ENCODE measurements around the gene TMEM179.

Gene TMEM179

DNA sequence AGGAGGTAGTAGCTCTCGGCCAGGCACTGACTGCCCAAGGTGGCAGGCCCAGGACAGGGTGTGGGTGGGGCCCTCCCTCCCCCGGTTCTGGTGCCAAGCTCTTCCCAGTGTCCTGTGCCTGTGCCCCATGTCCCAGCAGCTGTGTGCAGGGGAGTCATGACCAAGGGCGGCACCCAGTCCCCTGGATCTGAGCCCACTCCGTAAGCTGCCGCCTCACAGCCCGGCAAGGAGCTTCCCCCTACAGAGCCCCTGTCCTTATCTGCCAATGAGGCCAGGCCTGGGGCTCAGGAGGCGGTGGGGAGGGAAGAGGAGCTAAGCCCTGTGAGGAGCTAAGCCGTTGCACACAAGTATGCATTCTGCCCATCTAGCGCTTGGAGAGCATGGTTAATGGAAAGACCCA lies 30.6 kb downstream of the TMEM179 start:
- peaks cover 0 to 4% of the 10 kb centered on the region in 2 donors for H3K27me3 ChIP-seq (ENCODE audit: control insufficient read depth in 1 of 2, insufficient read depth in 2 of 2, low read length in 2 of 2)
- no peak overlapping the region for H3K27ac ChIP-seq (ENCODE audit: low read depth, low read length)
- no peak overlapping the region for H3K4me3 ChIP-seq (ENCODE audit: low read depth in 1 of 2, low read length in 2 of 2)
- H3K36me3 ChIP-seq (ENCODE audit: control insufficient read depth in 1 of 2, insufficient read depth in 2 of 2, low read length in 2 of 2) = no peaks in the 10 kb centered on the region
- H3K4me1 ChIP-seq (ENCODE audit: control insufficient read depth in 1 of 2, insufficient read depth in 2 of 2, low read length in 2 of 2) = peaks cover 12 to 20% of the 10 kb centered on the region in 2 donors
- H3K9ac ChIP-seq (ENCODE audit: low read depth in 1 of 2, low read length in 2 of 2) = no peak overlapping the region
- H3K9me3 ChIP-seq (ENCODE audit: control insufficient read depth in 1 of 2, low read length in 2 of 2) = no peaks in the 10 kb centered on the region

DNA sequence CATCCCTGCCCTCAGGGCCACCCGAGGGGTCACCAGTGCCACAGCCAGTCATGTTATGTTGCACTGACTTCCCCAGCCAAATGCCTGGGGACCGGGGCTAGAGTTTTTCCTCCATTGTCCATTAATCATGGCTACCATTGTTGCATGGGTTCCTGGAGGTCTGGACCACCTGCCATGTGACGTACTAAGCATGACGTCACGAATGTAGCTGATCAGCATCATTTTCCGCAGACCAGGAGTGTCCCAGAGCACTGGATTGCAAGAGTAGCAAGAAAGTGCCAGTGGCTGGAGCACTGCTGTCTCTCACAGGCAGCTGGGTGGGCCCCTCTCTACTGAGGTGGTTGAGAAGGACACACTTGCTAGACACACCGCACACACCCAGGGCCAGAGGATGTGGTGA lies 31.9 kb downstream of the TMEM179 start:
- H3K36me3 ChIP-seq (ENCODE audit: control insufficient read depth in 1 of 2, insufficient read depth in 2 of 2, low read length in 2 of 2) = no peaks in the 10 kb centered on the region
- H3K27me3 ChIP-seq (ENCODE audit: control insufficient read depth in 1 of 2, insufficient read depth in 2 of 2, low read length in 2 of 2) = peaks cover 0 to 4% of the 10 kb centered on the region in 2 donors
- no peak overlapping the region for H3K9ac ChIP-seq (ENCODE audit: low read depth in 1 of 2, low read length in 2 of 2)
- no peak overlapping the region for H3K27ac ChIP-seq (ENCODE audit: low read depth, low read length)
- peaks cover 5 to 16% of the 10 kb centered on the region in 2 donors for H3K4me1 ChIP-seq (ENCODE audit: control insufficient read depth in 1 of 2, insufficient read depth in 2 of 2, low read length in 2 of 2)
- no peaks in the 10 kb centered on the region for H3K9me3 ChIP-seq (ENCODE audit: control insufficient read depth in 1 of 2, low read length in 2 of 2)
- no peak overlapping the region for H3K4me3 ChIP-seq (ENCODE audit: low read depth in 1 of 2, low read length in 2 of 2)

DNA sequence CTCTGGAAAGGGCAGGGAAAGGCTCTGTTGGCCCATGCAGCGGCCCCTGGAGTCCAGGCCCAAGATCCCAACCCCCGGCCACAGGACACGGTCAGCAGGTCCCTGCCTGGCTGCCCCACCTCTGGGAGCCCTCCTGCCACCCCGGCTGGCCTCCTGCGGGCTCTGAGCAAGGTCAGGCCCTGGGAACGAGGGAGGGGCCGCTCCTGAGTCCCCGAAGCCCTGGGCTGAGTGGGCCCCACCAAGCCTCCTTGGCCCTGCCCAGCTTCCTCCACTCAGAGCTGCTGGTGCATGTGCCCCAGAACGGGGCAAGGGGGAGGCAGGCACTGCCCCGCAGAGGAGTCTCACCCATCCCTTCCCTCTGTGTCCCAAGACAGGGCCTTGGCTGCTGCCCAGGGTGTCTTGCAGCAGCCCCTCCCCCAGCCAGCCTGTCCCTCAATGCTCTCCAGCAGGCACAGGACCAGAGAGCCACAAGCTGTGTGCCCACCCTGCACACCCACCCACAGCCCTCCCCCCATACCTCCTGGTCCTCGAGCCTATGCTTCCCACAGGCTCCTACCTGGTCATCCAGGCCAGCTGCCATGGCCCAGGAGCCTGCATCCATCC lies 32.4 kb downstream of the TMEM179 start:
- H3K4me1 ChIP-seq (ENCODE audit: control insufficient read depth in 1 of 2, insufficient read depth in 2 of 2, low read length in 2 of 2) = peaks cover 0 to 11% of the 10 kb centered on the region in 2 donors

DNA sequence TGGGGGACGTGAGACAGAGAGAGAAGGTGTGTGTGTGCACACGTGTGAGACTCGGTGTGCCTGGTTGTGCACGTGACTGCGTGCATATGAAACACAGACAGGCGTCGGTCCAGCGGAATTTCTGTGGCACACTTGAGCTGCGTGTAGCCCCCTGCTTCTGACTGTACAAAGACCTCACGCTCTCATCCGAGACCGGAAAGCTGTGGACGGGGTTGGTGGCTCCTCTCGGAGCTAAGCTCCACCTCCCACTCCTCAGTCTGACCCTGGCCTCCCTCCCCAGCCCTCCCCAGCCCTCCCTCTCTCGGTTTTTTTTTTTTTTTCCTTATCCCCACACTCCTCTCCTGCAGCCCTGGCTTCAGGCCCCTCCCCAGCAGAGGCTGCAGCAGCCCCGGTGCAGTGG lies 33.3 kb downstream of the TMEM179 start:
- Histone ChIP-seq H3K4me3 (ENCODE audit: low read depth in 1 of 2, low read length in 2 of 2) (no peak overlapping the region), H3K27me3 (ENCODE audit: control insufficient read depth in 1 of 2, insufficient read depth in 2 of 2, low read length in 2 of 2) (peaks cover 3 to 4% of the 10 kb centered on the region in 2 donors), H3K9me3 (ENCODE audit: control insufficient read depth in 1 of 2, low read length in 2 of 2) (no peaks in the 10 kb centered on the region), H3K9ac (ENCODE audit: low read depth in 1 of 2, low read length in 2 of 2) (no peak overlapping the region), H3K27ac (ENCODE audit: low read depth, low read length) (no peak overlapping the region), H3K4me1 (ENCODE audit: control insufficient read depth in 1 of 2, insufficient read depth in 2 of 2, low read length in 2 of 2) (peaks cover 0 to 2% of the 10 kb centered on the region in 2 donors), H3K36me3 (ENCODE audit: control insufficient read depth in 1 of 2, insufficient read depth in 2 of 2, low read length in 2 of 2) (no peaks in the 10 kb centered on the region)

More for the DNA sequence above, 32.4 kb downstream of the TMEM179 start:
- no peak overlapping the region for H3K27ac ChIP-seq (ENCODE audit: low read depth, low read length)
- H3K9ac ChIP-seq (ENCODE audit: low read depth in 1 of 2, low read length in 2 of 2) = no peak overlapping the region
- H3K27me3 ChIP-seq (ENCODE audit: control insufficient read depth in 1 of 2, insufficient read depth in 2 of 2, low read length in 2 of 2) = peaks cover 0 to 4% of the 10 kb centered on the region in 2 donors
- no peak overlapping the region for H3K4me3 ChIP-seq (ENCODE audit: low read depth in 1 of 2, low read length in 2 of 2)
- H3K9me3 ChIP-seq (ENCODE audit: control insufficient read depth in 1 of 2, low read length in 2 of 2) = no peaks in the 10 kb centered on the region
- no peaks in the 10 kb centered on the region for H3K36me3 ChIP-seq (ENCODE audit: control insufficient read depth in 1 of 2, insufficient read depth in 2 of 2, low read length in 2 of 2)

DNA sequence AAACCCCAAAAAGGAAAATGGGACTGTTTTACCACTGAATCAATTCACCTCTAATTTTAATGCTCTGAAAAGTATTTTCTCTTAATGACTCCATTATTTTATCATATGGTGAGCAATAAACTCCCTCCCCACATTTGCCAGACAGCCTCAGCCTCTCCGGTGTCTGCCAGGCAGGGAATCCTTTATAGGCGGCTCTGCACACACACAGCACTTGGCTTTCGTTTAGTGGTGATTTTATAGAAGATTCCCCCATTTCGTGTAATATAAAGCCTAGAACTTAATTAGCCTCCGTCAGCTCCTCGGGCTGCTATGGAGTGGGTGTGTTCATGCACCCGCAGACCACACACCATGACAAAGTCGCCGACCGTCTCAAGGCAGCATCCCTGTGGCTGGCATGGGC lies 35.1 kb downstream of the TMEM179 start:
- H3K4me3 ChIP-seq (ENCODE audit: low read depth in 1 of 2, low read length in 2 of 2) = no peak overlapping the region
- no peaks in the 10 kb centered on the region for H3K4me1 ChIP-seq (ENCODE audit: control insufficient read depth in 1 of 2, insufficient read depth in 2 of 2, low read length in 2 of 2)
- no peaks in the 10 kb centered on the region for H3K9me3 ChIP-seq (ENCODE audit: control insufficient read depth in 1 of 2, low read length in 2 of 2)
- no peak overlapping the region for H3K27ac ChIP-seq (ENCODE audit: low read depth, low read length)
- no peak overlapping the region for H3K9ac ChIP-seq (ENCODE audit: low read depth in 1 of 2, low read length in 2 of 2)
- no peaks in the 10 kb centered on the region for H3K36me3 ChIP-seq (ENCODE audit: control insufficient read depth in 1 of 2, insufficient read depth in 2 of 2, low read length in 2 of 2)
- H3K27me3 ChIP-seq (ENCODE audit: control insufficient read depth in 1 of 2, insufficient read depth in 2 of 2, low read length in 2 of 2) = peaks cover 3 to 11% of the 10 kb centered on the region in 2 donors

DNA sequence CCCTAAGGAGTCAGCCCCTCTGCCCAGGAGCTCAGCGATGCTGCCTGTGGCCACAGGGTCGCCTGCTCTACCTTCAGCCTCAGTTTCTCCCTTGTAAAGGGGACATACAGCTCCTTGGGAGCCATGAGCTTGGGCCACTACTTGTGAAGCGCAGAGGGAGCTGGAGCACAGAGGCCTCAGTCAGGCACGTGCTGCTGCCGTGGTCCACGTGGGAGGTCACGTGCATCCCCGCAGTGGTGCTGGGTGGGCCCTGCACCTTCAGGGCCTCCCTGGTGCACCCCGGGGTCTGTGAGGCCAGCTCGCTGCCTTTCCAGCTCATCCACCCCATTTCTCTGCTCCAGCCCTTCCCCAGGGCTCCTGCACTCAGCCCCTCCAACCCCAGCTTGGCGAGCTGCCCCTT lies 36.0 kb downstream of the TMEM179 start:
- H3K9ac ChIP-seq (ENCODE audit: low read depth in 1 of 2, low read length in 2 of 2) = no peak overlapping the region
- H3K4me3 ChIP-seq (ENCODE audit: low read depth in 1 of 2, low read length in 2 of 2) = no peak overlapping the region
- H3K4me1 ChIP-seq (ENCODE audit: control insufficient read depth in 1 of 2, insufficient read depth in 2 of 2, low read length in 2 of 2) = peaks cover 0 to 4% of the 10 kb centered on the region in 2 donors
- no peak overlapping the region for H3K27ac ChIP-seq (ENCODE audit: low read depth, low read length)
- no peaks in the 10 kb centered on the region for H3K36me3 ChIP-seq (ENCODE audit: control insufficient read depth in 1 of 2, insufficient read depth in 2 of 2, low read length in 2 of 2)
- H3K9me3 ChIP-seq (ENCODE audit: control insufficient read depth in 1 of 2, low read length in 2 of 2) = no peaks in the 10 kb centered on the region
- peaks cover 3 to 10% of the 10 kb centered on the region in 2 donors for H3K27me3 ChIP-seq (ENCODE audit: control insufficient read depth in 1 of 2, insufficient read depth in 2 of 2, low read length in 2 of 2)

- no peak overlapping the region for H3K4me3 ChIP-seq (ENCODE audit: low read depth in 1 of 2, low read length in 2 of 2)
- no peak overlapping the region for H3K27ac ChIP-seq (ENCODE audit: low read depth, low read length)
- no peaks in the 10 kb centered on the region for H3K36me3 ChIP-seq (ENCODE audit: control insufficient read depth in 1 of 2, insufficient read depth in 2 of 2, low read length in 2 of 2)
- peaks cover 0 to 5% of the 10 kb centered on the region in 2 donors for H3K4me1 ChIP-seq (ENCODE audit: control insufficient read depth in 1 of 2, insufficient read depth in 2 of 2, low read length in 2 of 2)
- H3K27me3 ChIP-seq (ENCODE audit: control insufficient read depth in 1 of 2, insufficient read depth in 2 of 2, low read length in 2 of 2) = peaks cover 3 to 14% of the 10 kb centered on the region in 2 donors
- no peaks in the 10 kb centered on the region for H3K9me3 ChIP-seq (ENCODE audit: control insufficient read depth in 1 of 2, low read length in 2 of 2)
- no peak overlapping the region for H3K9ac ChIP-seq (ENCODE audit: low read depth in 1 of 2, low read length in 2 of 2)
Measured at GRCh38 chr14:104567957-104568225, 36.7 kb downstream of the TMEM179 start.

DNA sequence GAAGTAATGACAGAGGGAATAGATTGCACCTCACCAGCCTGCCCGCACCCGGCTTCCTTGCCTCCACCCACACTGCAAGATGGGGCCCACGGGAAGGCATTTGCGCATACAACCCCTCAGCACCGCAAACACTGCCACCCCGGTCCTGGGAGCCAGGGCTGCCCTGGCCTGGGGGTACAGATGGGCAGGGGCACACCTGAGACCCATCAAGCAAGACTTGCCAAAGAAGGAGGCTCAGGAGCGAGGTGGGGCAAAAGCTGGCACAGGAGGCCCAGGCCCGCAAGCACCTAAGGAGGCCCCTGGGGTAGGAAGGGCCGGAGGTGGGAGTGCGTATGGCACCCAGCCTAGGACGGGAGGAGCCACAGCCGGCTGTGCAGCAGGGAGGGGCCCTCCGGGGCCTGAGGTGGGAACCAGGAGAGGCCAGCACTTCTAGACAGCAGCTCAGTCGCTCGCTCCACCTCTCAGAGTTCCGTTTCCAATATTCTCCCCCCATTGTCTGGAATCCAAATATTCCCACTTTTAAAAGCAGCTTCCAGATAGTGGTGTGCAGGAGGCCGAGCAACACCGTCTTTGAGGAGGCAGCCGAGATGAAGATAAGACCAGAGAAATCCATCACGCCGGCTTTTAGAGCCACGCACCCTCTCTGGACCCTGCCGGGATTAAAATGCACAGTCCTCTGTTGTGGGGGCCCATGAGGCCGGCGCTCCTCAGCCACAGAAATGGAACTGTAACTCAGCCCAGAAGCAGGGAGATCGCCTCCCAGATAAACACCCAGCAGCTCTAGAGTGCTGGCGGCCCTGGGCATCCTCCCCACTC lies 37.2 kb downstream of the TMEM179 start:
- Histone ChIP-seq H3K36me3 (ENCODE audit: control insufficient read depth in 1 of 2, insufficient read depth in 2 of 2, low read length in 2 of 2) (no peaks in the 10 kb centered on the region), H3K9me3 (ENCODE audit: control insufficient read depth in 1 of 2, low read length in 2 of 2) (no peaks in the 10 kb centered on the region), H3K27ac (ENCODE audit: low read depth, low read length) (no peak overlapping the region), H3K9ac (ENCODE audit: low read depth in 1 of 2, low read length in 2 of 2) (no peak overlapping the region), H3K4me3 (ENCODE audit: low read depth in 1 of 2, low read length in 2 of 2) (no peak overlapping the region), H3K4me1 (ENCODE audit: control insufficient read depth in 1 of 2, insufficient read depth in 2 of 2, low read length in 2 of 2) (peaks cover 0 to 5% of the 10 kb centered on the region in 2 donors), H3K27me3 (ENCODE audit: control insufficient read depth in 1 of 2, insufficient read depth in 2 of 2, low read length in 2 of 2) (peaks cover 3 to 14% of the 10 kb centered on the region in 2 donors)

GRCh38 chr14:104564744-104565679 lies 39.6 kb downstream of the TMEM179 start:
- no peak overlapping the region for H3K4me3 ChIP-seq (ENCODE audit: low read depth in 1 of 2, low read length in 2 of 2)
- H3K9ac ChIP-seq (ENCODE audit: low read depth in 1 of 2, low read length in 2 of 2) = no peak overlapping the region
- no peaks in the 10 kb centered on the region for H3K9me3 ChIP-seq (ENCODE audit: control insufficient read depth in 1 of 2, low read length in 2 of 2)
- H3K36me3 ChIP-seq (ENCODE audit: control insufficient read depth in 1 of 2, insufficient read depth in 2 of 2, low read length in 2 of 2) = no peaks in the 10 kb centered on the region
- peaks cover 3 to 14% of the 10 kb centered on the region in 2 donors for H3K27me3 ChIP-seq (ENCODE audit: control insufficient read depth in 1 of 2, insufficient read depth in 2 of 2, low read length in 2 of 2)
- H3K4me1 ChIP-seq (ENCODE audit: control insufficient read depth in 1 of 2, insufficient read depth in 2 of 2, low read length in 2 of 2) = peaks cover 0 to 5% of the 10 kb centered on the region in 2 donors
- H3K27ac ChIP-seq (ENCODE audit: low read depth, low read length) = no peak overlapping the region

All from duodenal mucosa (tissue), 2 donors.